CD1c-positive myeloid dendritic cell (primary cell): Measurements from ENCODE around the gene PHETA1.
"Not testable (repeated sequence)": the region's sequence is repeated elsewhere in the genome, so short reads cannot be mapped to it uniquely, and the experiment has no call there.

Experiments
- DNase-seq: peaks from one replicate; pipeline ENCODE4 v3.0.0-alpha.2; 2016; ENCODE audit errors: extremely low spot score

PHETA1 gene

GRCh38 chr12:111405149-111405858, 36.4 kb upstream of the PHETA1 start:
- DNase-seq = peak; percentile 98

GRCh38 chr12:111404362-111405148, 35.7 kb upstream of the PHETA1 start:
- peak; percentile 65 for DNase-seq

- not testable (repeated sequence) for DNase-seq
These were observed 33.6 kb upstream of the PHETA1 start for GRCh38 chr12:111402490-111402824.

GRCh38 chr12:111401167-111401605, 32.3 kb upstream of the PHETA1 start:
- DNase-seq = no peak

GRCh38 chr12:111399741-111400404, 31.0 kb upstream of the PHETA1 start:
- DNase-seq = not testable (repeated sequence)

- DNase-seq = peak; percentile 94
These were observed 29.6 kb upstream of the PHETA1 start for GRCh38 chr12:111398530-111398929.

GRCh38 chr12:111396726-111397445, 28.0 kb upstream of the PHETA1 start:
- DNase-seq = peak; percentile 91

GRCh38 chr12:111396271-111396670, 27.4 kb upstream of the PHETA1 start:
- DNase-seq = not testable (repeated sequence)

GRCh38 chr12:111395336-111396187, 26.7 kb upstream of the PHETA1 start:
- DNase-seq = no peak

- DNase-seq = no peak
These were observed 25.6 kb upstream of the PHETA1 start for GRCh38 chr12:111394480-111394879.

GRCh38 chr12:111393700-111394300, 24.9 kb upstream of the PHETA1 start:
- peak; percentile 89 for DNase-seq

GRCh38 chr12:111390910-111391309, 22.0 kb upstream of the PHETA1 start:
- DNase-seq = no peak

GRCh38 chr12:111389635-111390034, 20.7 kb upstream of the PHETA1 start:
- peak; percentile 51 for DNase-seq

GRCh38 chr12:111387747-111388323, 18.9 kb upstream of the PHETA1 start:
- no peak for DNase-seq

GRCh38 chr12:111386885-111387284, 18.0 kb upstream of the PHETA1 start:
- no peak for DNase-seq

- no peak for DNase-seq
These were observed 15.7 kb upstream of the PHETA1 start for GRCh38 chr12:111384596-111384995.

- no peak for DNase-seq
These were observed 11.2 kb upstream of the PHETA1 start for GRCh38 chr12:111379942-111380554.

GRCh38 chr12:111377440-111377839, 8.5 kb upstream of the PHETA1 start:
- no peak for DNase-seq

GRCh38 chr12:111373231-111373630, 4.3 kb upstream of the PHETA1 start:
- not testable (repeated sequence) for DNase-seq
